ENCODE results near the gene MRPL38.

Gene MRPL38

DNA sequence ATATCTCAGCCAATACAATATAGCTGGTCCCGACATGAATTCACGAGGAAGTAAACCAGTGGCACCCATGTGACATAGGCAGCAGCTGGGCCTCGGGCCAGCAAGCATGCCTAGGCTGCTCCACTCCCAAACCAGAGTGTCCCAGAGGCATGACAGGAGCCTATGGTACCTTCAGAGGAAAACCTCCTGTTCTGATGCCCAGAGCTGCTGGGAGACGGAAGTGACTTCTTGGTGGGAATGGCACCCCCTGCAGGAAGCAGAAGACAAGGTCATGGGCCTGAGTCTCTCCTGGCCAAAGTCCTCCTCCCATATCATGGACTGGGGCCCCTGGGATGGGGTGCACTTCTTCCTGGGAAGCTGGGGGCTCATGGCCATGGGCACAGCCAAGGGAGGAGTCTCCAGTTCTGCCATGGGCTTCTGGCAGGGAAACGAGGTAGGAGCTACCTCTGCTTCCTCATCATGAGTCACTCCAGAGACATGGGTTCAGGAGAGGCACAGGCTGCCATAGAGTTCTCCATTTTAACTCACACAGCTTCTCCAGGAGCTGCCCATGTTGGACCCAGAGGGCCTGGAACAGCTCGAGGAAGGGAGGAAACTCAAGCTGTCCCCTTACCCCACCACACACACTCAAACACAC is 22.7 kb upstream of the MRPL38 start:
- no peak overlapping the region for H3K4me2 ChIP-seq (ENCODE audit: insufficient read depth, low read length, poor library complexity, severe bottlenecking)
- H2BK120ac ChIP-seq (ENCODE audit: low read depth, low read length), result no peak overlapping the region
- H3K27me3 ChIP-seq (ENCODE audit: control insufficient read depth in 3 of 3, insufficient read depth in 3 of 3, low read depth in 1 of 3, low read length in 3 of 3), result no peaks in the 10 kb centered on the region
- H2BK12ac ChIP-seq (ENCODE audit: low read length), result no peak overlapping the region
- H2AK5ac ChIP-seq (ENCODE audit: low read depth, low read length), result no peak overlapping the region
- no peak overlapping the region for H3K18ac ChIP-seq (ENCODE audit: low read length)
- H3K4ac ChIP-seq (ENCODE audit: low read length), result no peak overlapping the region
- H3K9ac ChIP-seq (ENCODE audit: low read depth, low read length, poor library complexity), result no peak overlapping the region
- H3K14ac ChIP-seq (ENCODE audit: low read length), result no peak overlapping the region
- no peak overlapping the region for H2BK15ac ChIP-seq (ENCODE audit: low read length)
- no peak overlapping the region for H4K8ac ChIP-seq (ENCODE audit: low read depth, low read length)
- H4K91ac ChIP-seq (ENCODE audit: low read depth, low read length, poor library complexity), result no peak overlapping the region
- H3K36me3 ChIP-seq (replicated peaks in 1 of 2; ENCODE audit: control insufficient read depth in 2 of 2, insufficient read depth in 2 of 2, low read length in 2 of 2), result peaks cover 19 to 52% of the 10 kb centered on the region in 2 donors
- no peak for DNase-seq (ENCODE audit: low spot score)
- no peak overlapping the region for H2AFZ ChIP-seq (ENCODE audit: low read length)
- H3K23ac ChIP-seq (ENCODE audit: low read depth, low read length, poor library complexity), result peak overlapping the region; percentile 18
- no peaks in the 10 kb centered on the region for H3K4me1 ChIP-seq (ENCODE audit: control insufficient read depth in 2 of 2, insufficient read depth in 1 of 2, low read depth in 1 of 2, low read length in 2 of 2)
- H2BK5ac ChIP-seq (ENCODE audit: low read length), result peak overlapping the region; percentile 49
- H3K27ac ChIP-seq (replicated peaks; ENCODE audit: low read length), result no peak overlapping the region
- no peak overlapping the region for H3K4me3 ChIP-seq (ENCODE audit: low read length in 2 of 2)
- no peaks in the 10 kb centered on the region for H3K79me1 ChIP-seq (ENCODE audit: low read depth, low read length)
- H3K9me3 ChIP-seq (replicated peaks in 1 of 2; ENCODE audit: control insufficient read depth in 2 of 2, insufficient read depth in 1 of 2, low read depth in 1 of 2, low read length in 2 of 2), result no peaks in the 10 kb centered on the region
- no CpG with 5 or more reads among the region's 6 CpGs for WGBS, 2 donors (ENCODE audit: extremely low coverage in 2 of 2, insufficient read length in 2 of 2, insufficient replicate concordance in 1 of 2)

DNA sequence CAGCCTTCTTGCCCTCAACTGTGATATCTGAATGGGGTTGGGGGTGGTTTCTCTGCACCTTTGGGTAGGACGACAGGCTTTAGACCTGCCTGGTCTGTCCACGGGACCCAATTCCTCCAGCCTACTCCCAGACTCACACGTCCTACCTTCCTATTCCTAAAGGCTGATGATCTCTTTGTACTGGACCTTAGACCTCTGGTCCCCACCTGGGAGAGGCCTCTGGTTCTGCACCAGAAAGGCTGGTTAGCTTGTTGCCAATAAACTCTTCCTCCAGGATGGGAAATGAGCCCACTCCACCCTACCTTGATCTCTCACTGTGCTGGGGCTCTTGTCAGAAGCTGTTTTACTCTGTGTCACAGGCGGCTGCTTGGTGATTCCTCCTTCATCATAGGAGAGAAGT is 21.8 kb upstream of the MRPL38 start:
- no peak overlapping the region for H2BK12ac ChIP-seq (ENCODE audit: low read length)
- no peak overlapping the region for H3K4me2 ChIP-seq (ENCODE audit: insufficient read depth, low read length, poor library complexity, severe bottlenecking)
- H2BK15ac ChIP-seq (ENCODE audit: low read length), result no peak overlapping the region
- H3K14ac ChIP-seq (ENCODE audit: low read length), result no peak overlapping the region
- H3K18ac ChIP-seq (ENCODE audit: low read length), result no peak overlapping the region
- DNase-seq (ENCODE audit: low spot score), result no peak
- peaks cover 23 to 59% of the 10 kb centered on the region in 2 donors for H3K36me3 ChIP-seq (replicated peaks in 1 of 2; ENCODE audit: control insufficient read depth in 2 of 2, insufficient read depth in 2 of 2, low read length in 2 of 2)
- WGBS, 2 donors (ENCODE audit: extremely low coverage in 2 of 2, insufficient read length in 2 of 2, insufficient replicate concordance in 1 of 2), result no CpG with 5 or more reads among the region's 4 CpGs
- H3K4ac ChIP-seq (ENCODE audit: low read length), result no peak overlapping the region
- no peaks in the 10 kb centered on the region for H3K4me1 ChIP-seq (ENCODE audit: control insufficient read depth in 2 of 2, insufficient read depth in 1 of 2, low read depth in 1 of 2, low read length in 2 of 2)
- no peak overlapping the region for H3K4me3 ChIP-seq (ENCODE audit: low read length in 2 of 2)
- H4K8ac ChIP-seq (ENCODE audit: low read depth, low read length), result no peak overlapping the region
- H2BK120ac ChIP-seq (ENCODE audit: low read depth, low read length), result no peak overlapping the region
- no peak overlapping the region for H3K23ac ChIP-seq (ENCODE audit: low read depth, low read length, poor library complexity)
- no peak overlapping the region for H4K91ac ChIP-seq (ENCODE audit: low read depth, low read length, poor library complexity)
- H3K27ac ChIP-seq (replicated peaks; ENCODE audit: low read length), result no peak overlapping the region
- H2BK5ac ChIP-seq (ENCODE audit: low read length), result no peak overlapping the region
- H3K27me3 ChIP-seq (ENCODE audit: control insufficient read depth in 3 of 3, insufficient read depth in 3 of 3, low read depth in 1 of 3, low read length in 3 of 3), result no peaks in the 10 kb centered on the region
- no peaks in the 10 kb centered on the region for H3K9me3 ChIP-seq (replicated peaks in 1 of 2; ENCODE audit: control insufficient read depth in 2 of 2, insufficient read depth in 1 of 2, low read depth in 1 of 2, low read length in 2 of 2)
- H2AFZ ChIP-seq (ENCODE audit: low read length), result no peak overlapping the region
- no peak overlapping the region for H2AK5ac ChIP-seq (ENCODE audit: low read depth, low read length)
- no peaks in the 10 kb centered on the region for H3K79me1 ChIP-seq (ENCODE audit: low read depth, low read length)
- H3K9ac ChIP-seq (ENCODE audit: low read depth, low read length, poor library complexity), result no peak overlapping the region

DNA sequence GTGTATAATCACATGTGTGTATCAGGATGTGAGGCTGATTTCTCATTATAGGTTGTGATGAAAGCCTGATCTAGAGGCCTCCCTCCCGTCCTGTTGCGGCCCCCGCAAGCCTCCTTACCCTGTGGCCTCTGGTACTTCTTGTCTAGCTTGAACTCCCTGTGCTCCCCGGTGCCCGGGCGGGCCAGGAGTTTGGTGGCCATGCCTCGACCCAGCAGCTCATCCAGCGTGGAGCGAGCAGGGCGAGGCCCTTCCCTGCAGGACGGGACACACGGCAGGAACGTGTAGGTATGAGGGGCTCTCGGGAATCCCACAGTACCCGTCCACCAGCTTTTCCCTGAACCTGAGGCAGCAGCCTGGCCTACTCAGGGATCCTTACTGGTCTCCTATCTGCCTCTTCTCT is 21.2 kb upstream of the MRPL38 start:
- Histone ChIP-seq H2BK15ac (ENCODE audit: low read length) (no peak overlapping the region), H2BK120ac (ENCODE audit: low read depth, low read length) (no peak overlapping the region), H2BK5ac (ENCODE audit: low read length) (no peak overlapping the region), H3K36me3 (replicated peaks in 1 of 2; ENCODE audit: control insufficient read depth in 2 of 2, insufficient read depth in 2 of 2, low read length in 2 of 2) (peaks cover 23 to 59% of the 10 kb centered on the region in 2 donors), H4K91ac (ENCODE audit: low read depth, low read length, poor library complexity) (no peak overlapping the region), H3K4me2 (ENCODE audit: insufficient read depth, low read length, poor library complexity, severe bottlenecking) (no peak overlapping the region), H3K4ac (ENCODE audit: low read length) (no peak overlapping the region), H3K4me1 (ENCODE audit: control insufficient read depth in 2 of 2, insufficient read depth in 1 of 2, low read depth in 1 of 2, low read length in 2 of 2) (no peaks in the 10 kb centered on the region), H2AFZ (ENCODE audit: low read length) (no peak overlapping the region), H2AK5ac (ENCODE audit: low read depth, low read length) (no peak overlapping the region), H3K9ac (ENCODE audit: low read depth, low read length, poor library complexity) (no peak overlapping the region), H3K23ac (ENCODE audit: low read depth, low read length, poor library complexity) (peak overlapping the region; percentile 12), H3K14ac (ENCODE audit: low read length) (no peak overlapping the region), H4K8ac (ENCODE audit: low read depth, low read length) (no peak overlapping the region), H3K79me1 (ENCODE audit: low read depth, low read length) (no peaks in the 10 kb centered on the region), H3K27ac (replicated peaks; ENCODE audit: low read length) (no peak overlapping the region), H3K27me3 (ENCODE audit: control insufficient read depth in 3 of 3, insufficient read depth in 3 of 3, low read depth in 1 of 3, low read length in 3 of 3) (no peaks in the 10 kb centered on the region), H3K18ac (ENCODE audit: low read length) (no peak overlapping the region), H2BK12ac (ENCODE audit: low read length) (no peak overlapping the region), H3K9me3 (replicated peaks in 1 of 2; ENCODE audit: control insufficient read depth in 2 of 2, insufficient read depth in 1 of 2, low read depth in 1 of 2, low read length in 2 of 2) (no peaks in the 10 kb centered on the region), H3K4me3 (ENCODE audit: low read length in 2 of 2) (no peak overlapping the region)
- no CpG with 5 or more reads among the region's 15 CpGs for WGBS, 2 donors (ENCODE audit: extremely low coverage in 2 of 2, insufficient read length in 2 of 2, insufficient replicate concordance in 1 of 2)
- no peak for DNase-seq (ENCODE audit: low spot score)

DNA sequence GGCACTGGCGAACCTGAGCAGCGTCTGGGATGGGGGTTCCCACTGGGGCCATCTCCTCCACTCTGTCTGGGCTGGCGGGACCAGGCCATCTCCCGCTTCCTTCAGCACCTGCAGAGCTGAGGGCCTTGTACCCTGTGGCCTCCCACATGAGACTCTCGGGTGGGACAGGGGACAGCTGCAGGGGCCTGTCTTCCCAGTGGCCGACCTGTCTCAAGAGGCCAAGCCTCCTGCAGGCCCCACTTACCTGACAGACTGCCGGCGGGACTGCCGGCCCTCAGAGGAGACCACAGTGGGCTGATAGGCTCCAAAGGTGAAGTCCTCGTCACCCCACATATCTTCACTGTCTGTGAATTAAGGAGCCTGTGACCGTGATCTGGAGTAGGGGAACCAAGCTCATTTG is 20.4 kb upstream of the MRPL38 start:
- no peak overlapping the region for H3K14ac ChIP-seq (ENCODE audit: low read length)
- H3K27me3 ChIP-seq (ENCODE audit: control insufficient read depth in 3 of 3, insufficient read depth in 3 of 3, low read depth in 1 of 3, low read length in 3 of 3), result no peaks in the 10 kb centered on the region
- no peak overlapping the region for H3K18ac ChIP-seq (ENCODE audit: low read length)
- H4K8ac ChIP-seq (ENCODE audit: low read depth, low read length), result no peak overlapping the region
- no peak overlapping the region for H2BK5ac ChIP-seq (ENCODE audit: low read length)
- no CpG with 5 or more reads among the region's 11 CpGs for WGBS, 2 donors (ENCODE audit: extremely low coverage in 2 of 2, insufficient read length in 2 of 2, insufficient replicate concordance in 1 of 2)
- H3K23ac ChIP-seq (ENCODE audit: low read depth, low read length, poor library complexity), result no peak overlapping the region
- H2AK5ac ChIP-seq (ENCODE audit: low read depth, low read length), result no peak overlapping the region
- no peak overlapping the region for H2AFZ ChIP-seq (ENCODE audit: low read length)
- no peak overlapping the region for H3K4me2 ChIP-seq (ENCODE audit: insufficient read depth, low read length, poor library complexity, severe bottlenecking)
- DNase-seq (ENCODE audit: low spot score), result no peak
- H3K4ac ChIP-seq (ENCODE audit: low read length), result no peak overlapping the region
- H3K36me3 ChIP-seq (replicated peaks in 1 of 2; ENCODE audit: control insufficient read depth in 2 of 2, insufficient read depth in 2 of 2, low read length in 2 of 2), result peaks cover 23 to 58% of the 10 kb centered on the region in 2 donors
- H3K27ac ChIP-seq (replicated peaks; ENCODE audit: low read length), result no peak overlapping the region
- no peak overlapping the region for H2BK12ac ChIP-seq (ENCODE audit: low read length)
- H3K9me3 ChIP-seq (replicated peaks in 1 of 2; ENCODE audit: control insufficient read depth in 2 of 2, insufficient read depth in 1 of 2, low read depth in 1 of 2, low read length in 2 of 2), result no peaks in the 10 kb centered on the region
- no peak overlapping the region for H3K9ac ChIP-seq (ENCODE audit: low read depth, low read length, poor library complexity)
- no peak overlapping the region for H2BK120ac ChIP-seq (ENCODE audit: low read depth, low read length)
- no peaks in the 10 kb centered on the region for H3K79me1 ChIP-seq (ENCODE audit: low read depth, low read length)
- no peak overlapping the region for H3K4me3 ChIP-seq (ENCODE audit: low read length in 2 of 2)
- no peak overlapping the region for H4K91ac ChIP-seq (ENCODE audit: low read depth, low read length, poor library complexity)
- H2BK15ac ChIP-seq (ENCODE audit: low read length), result no peak overlapping the region
- no peaks in the 10 kb centered on the region for H3K4me1 ChIP-seq (ENCODE audit: control insufficient read depth in 2 of 2, insufficient read depth in 1 of 2, low read depth in 1 of 2, low read length in 2 of 2)

Data from neuronal stem cell (in vitro differentiated cells).